Stimulated activated CD4-positive, alpha-beta T cell treated with anti-CD3 and anti-CD28 coated beads, TNF-alpha, amount 100 ng/mL, for 48 hours (primary cell): Measurements from ENCODE around the gene MAFB.
A peak's percentile ranks its signal among the peaks of the same experiment; 100 is the strongest.
"Not testable (repeated sequence)": the region's sequence is repeated elsewhere in the genome, so short reads cannot be mapped to it uniquely, and the experiment has no call there.

Experiments
- DNase-seq, 3 donors: peaks; one replicate each; pipeline ENCODE4 v3.0.0-alpha.2; 2020; ENCODE audit warnings: low read depth in 3 of 3

Gene MAFB

GRCh38 chr20:40689100-40689942, at the start of gene MAFB:
Gene MAFB, minus strand, starts transcription at chr20:40689236. Its CDS starts 386 bp downstream, at chr20:40688850.
- peak in 2 of 3 donors; percentile 10 to 15 for DNase-seq

- DNase-seq = not testable (repeated sequence)
Observed at GRCh38 chr20:40736468-40736867, 47.4 kb upstream of the MAFB start.

GRCh38 chr20:40728996-40729395, 40.0 kb upstream of the MAFB start:
- DNase-seq = no peak

- no peak for DNase-seq
Observed at GRCh38 chr20:40728470-40728869, 39.4 kb upstream of the MAFB start.

GRCh38 chr20:40727960-40728359, 38.9 kb upstream of the MAFB start:
- DNase-seq = no peak

- no peak for DNase-seq
Observed at GRCh38 chr20:40726776-40727175, 37.7 kb upstream of the MAFB start.

GRCh38 chr20:40724566-40724965, 35.5 kb upstream of the MAFB start:
- DNase-seq = no peak

GRCh38 chr20:40720826-40721225, 31.8 kb upstream of the MAFB start:
- no peak for DNase-seq

- no peak for DNase-seq
Observed at GRCh38 chr20:40720099-40720498, 31.1 kb upstream of the MAFB start.

- no peak for DNase-seq
Observed at GRCh38 chr20:40718982-40719729, 30.1 kb upstream of the MAFB start.

- DNase-seq = no peak
Observed at GRCh38 chr20:40718214-40718977, 29.4 kb upstream of the MAFB start.

GRCh38 chr20:40717343-40717865, 28.4 kb upstream of the MAFB start:
- DNase-seq = no peak

GRCh38 chr20:40715491-40715890, 26.5 kb upstream of the MAFB start:
- DNase-seq = no peak

- DNase-seq = no peak
Observed at GRCh38 chr20:40714916-40715315, 25.9 kb upstream of the MAFB start.

- no peak for DNase-seq
Observed at GRCh38 chr20:40714109-40714508, 25.1 kb upstream of the MAFB start.

GRCh38 chr20:40713508-40713907, 24.5 kb upstream of the MAFB start:
- DNase-seq = no peak

- DNase-seq = no peak
Observed at GRCh38 chr20:40711079-40711478, 22.0 kb upstream of the MAFB start.

- DNase-seq = no peak
Observed at GRCh38 chr20:40710603-40711002, 21.6 kb upstream of the MAFB start.

- DNase-seq = no peak
Observed at GRCh38 chr20:40706977-40707582, 18.0 kb upstream of the MAFB start.

GRCh38 chr20:40705413-40705812, 16.4 kb upstream of the MAFB start:
- no peak for DNase-seq

- no peak for DNase-seq
Observed at GRCh38 chr20:40704828-40705227, 15.8 kb upstream of the MAFB start.
